IPS DF 19.7 (cell line): ENCODE results near the gene ESPL1.
"Not testable (repeated sequence)": the region's sequence is repeated elsewhere in the genome, so short reads cannot be mapped to it uniquely, and the experiment has no call there.

Experiments used
- DNase-seq: peaks from one replicate; pipeline ENCODE4 v3.0.0-alpha.2; 2013; ENCODE audit warnings: low read depth, low spot score

ESPL1 gene

GRCh38 chr12:53258541-53259539 lies 9.3 kb upstream of the ESPL1 start:
- DNase-seq, result no peak

DNA sequence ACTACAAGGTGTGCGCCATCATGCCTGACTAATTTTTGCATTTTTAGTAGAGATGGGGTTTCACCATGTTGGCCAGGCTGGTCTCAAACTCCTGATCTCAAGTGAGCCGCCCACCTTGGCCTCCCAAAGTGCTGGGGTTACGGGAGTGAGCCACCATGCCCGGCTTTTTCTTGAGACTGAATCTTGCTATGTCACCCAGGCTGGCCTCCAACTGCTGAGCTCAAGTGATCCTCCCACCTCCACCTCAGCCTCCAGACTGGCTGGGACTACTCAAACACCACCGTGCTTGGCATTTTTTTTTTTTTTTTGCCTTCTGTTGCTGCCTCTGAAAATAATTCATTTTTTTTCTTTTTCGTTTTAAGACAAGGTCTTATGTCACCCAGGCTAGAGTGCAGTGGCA lies 8.2 kb upstream of the ESPL1 start:
- no peak for DNase-seq

DNA sequence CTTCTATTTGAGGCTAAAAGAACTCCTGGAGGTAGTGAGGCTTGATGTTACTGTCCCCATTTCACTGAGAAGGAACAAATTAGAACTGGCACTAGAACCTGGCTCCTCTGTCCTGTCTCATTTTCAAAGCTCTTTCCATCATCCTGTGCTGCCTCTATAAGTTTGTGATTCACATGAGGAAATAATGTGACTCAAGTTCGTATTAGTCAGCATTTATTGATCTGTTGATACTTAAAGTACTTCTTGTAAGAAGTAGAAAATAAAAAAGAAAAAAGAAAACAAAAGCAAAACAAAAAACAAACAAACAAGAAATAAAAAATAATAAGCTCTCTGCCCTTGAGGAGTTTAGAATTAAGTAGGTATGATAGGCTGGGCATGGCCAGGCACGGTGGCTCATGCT lies 2.3 kb upstream of the ESPL1 start:
- DNase-seq, result no peak

- DNase-seq, result no peak
Measured at GRCh38 chr12:53267306-53267998, 647 bp upstream of the ESPL1 start.

DNA sequence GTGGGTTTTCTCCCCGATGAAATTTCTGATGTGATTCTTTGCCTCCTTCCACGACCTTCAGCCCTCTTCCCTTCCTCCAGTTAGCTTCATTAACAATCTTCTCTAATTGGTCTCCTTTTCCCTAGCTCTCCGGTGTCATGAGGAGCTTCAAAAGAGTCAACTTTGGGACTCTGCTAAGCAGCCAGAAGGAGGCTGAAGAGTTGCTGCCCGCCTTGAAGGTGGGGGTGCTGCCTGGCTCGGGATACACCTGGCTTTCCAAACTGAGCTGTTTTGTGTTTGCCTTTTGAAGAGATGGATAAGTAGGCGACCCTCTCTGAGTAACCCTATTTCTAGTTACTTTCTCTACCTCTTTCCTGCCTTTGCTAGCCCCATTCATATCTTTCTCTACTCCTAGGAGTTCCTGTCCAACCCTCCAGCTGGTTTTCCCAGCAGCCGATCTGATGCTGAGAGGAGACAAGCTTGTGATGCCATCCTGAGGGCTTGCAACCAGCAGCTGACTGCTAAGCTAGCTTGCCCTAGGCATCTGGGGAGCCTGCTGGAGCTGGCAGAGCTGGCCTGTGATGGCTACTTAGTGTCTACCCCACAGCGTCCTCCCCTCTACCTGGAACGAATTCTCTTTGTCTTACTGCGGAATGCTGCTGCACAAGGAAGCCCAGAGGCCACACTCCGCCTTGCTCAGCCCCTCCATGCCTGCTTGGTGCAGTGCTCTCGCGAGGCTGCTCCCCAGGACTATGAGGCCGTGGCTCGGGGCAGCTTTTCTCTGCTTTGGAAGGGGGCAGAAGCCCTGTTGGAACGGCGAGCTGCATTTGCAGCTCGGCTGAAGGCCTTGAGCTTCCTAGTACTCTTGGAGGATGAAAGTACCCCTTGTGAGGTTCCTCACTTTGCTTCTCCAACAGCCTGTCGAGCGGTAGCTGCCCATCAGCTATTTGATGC lies 797 bp downstream of the ESPL1 start:
- DNase-seq, result no peak

- no peak for DNase-seq
Measured at GRCh38 chr12:53274445-53274844, 6.3 kb downstream of the ESPL1 start.

- no peak for DNase-seq
Measured at GRCh38 chr12:53276511-53276910, 8.4 kb downstream of the ESPL1 start.

DNA sequence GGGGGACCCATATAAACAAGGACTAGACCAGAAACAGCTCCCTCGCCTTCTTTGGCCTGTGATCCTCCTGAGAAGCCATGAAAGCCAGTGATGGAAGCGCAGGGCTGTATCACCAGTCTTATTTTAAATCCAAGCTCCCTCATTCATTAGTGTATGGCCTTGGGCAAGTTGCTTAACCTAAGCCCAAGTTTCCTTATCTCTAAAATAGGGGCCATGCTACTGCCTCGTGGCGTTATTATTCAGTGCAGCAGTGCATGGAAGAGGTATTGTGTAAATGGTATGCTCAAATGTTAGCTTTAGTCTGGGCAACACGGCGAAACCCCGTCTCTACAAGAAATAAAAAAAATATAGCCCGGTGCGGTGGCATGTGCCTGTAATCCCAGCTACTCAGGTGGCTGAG lies 9.9 kb downstream of the ESPL1 start:
- DNase-seq, result no peak

DNA sequence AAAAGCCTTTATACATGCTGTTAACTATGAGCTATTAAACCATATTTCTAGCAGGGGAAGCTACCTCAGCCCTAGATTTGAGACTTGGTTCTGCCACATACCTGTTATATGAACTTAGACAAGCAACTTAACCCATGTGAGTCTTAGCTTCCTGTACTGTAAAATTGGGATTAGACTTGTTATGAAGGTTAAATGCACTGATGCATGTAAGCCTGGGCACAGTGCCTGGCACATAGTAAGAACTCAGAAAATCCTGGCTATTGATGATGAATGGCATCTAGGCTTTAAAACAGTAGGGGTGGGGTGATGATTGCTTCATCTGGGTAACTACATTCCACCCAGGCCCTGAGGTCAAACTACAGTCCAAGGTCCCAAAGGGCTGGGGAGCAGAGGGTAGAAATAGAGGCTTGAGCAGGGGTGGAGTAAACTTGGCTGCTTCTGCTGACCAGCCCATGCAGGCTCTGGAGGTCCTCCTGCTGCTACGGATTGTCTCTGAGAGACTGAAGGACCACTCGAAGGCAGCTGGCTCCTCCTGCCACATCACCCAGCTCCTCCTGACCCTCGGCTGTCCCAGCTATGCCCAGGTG lies 11.3 kb downstream of the ESPL1 start:
- DNase-seq, result no peak

DNA sequence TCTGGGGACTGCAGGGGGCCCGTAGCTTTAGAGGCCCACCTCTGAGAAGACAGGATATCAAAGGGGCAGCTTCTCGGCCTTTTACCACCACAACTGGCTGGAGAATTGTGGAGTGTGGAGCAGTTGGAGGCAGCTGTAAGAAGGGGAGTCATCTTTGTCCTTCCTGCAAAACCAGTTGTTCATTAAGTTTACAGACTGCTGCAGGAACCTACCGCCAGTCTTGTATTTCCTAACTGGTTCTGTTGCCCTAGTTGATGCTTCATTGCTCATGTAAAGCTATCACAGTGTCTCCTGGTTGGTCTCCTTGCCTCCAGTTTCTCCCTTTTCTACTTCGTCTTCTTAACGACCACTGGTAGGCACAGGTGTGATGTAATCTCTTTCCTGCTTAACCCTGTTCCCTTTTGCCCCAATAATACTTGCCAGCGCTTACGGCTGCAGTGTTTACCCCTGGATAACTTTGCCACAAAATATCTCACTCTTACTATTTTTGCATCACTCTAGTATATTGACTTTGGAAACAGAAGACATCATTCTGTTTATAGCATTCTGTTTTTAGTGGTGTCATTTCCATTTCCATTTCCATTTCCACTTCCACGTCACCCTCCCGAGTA lies 11.9 kb downstream of the ESPL1 start:
- no peak for DNase-seq

GRCh38 chr12:53286448-53286847 lies 18.3 kb downstream of the ESPL1 start:
- no peak for DNase-seq

- DNase-seq, result no peak
Measured at GRCh38 chr12:53287741-53288216, 19.7 kb downstream of the ESPL1 start.

GRCh38 chr12:53288322-53288721 lies 20.2 kb downstream of the ESPL1 start:
- no peak for DNase-seq

DNA sequence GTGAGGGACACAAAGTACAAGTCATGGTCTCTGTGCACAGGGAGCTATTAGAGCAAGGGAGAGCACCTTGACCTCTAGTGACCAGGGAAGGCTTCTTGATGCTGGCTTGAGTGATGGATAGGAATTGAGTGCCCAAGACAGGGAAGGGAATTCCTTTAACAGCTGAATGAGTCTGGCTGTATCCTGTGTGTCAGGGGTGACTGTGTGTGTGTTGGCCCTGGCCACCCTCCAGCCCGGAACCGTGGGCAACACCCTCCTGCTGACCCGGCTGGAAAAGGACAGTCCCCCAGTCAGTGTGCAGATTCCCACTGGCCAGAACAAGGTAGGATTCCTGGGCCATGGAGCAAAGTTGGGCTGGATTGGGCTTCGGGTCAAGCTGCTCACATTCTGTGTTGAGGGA lies 21.8 kb downstream of the ESPL1 start:
- DNase-seq, result no peak

- DNase-seq, result no peak
Measured at GRCh38 chr12:53290661-53291060, 22.6 kb downstream of the ESPL1 start.

DNA sequence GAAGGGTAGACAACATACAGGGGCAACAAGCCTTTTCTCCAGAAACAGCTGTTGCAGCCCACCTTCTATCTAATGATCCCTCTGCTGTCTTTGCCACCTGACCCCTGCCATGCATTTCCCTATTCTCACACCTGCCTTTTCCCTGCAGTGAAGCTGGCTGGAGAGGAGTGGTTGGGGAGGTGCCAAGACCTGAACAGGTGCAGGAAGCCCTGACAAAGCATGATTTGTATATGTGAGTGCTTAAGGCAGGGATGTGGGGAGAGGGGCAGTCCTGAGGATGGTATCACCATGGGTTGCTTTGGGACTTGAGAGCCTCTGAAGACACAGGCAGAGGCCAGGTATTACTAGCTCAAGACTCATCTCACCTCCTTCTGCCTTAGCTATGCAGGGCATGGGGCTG lies 24.3 kb downstream of the ESPL1 start:
- no peak for DNase-seq

GRCh38 chr12:53295070-53295890 lies 27.2 kb downstream of the ESPL1 start, which contains the start of gene PFDN5:
TSS of gene PFDN5 (plus strand) at chr12:53295542. CDS start at chr12:53295568, 26 bp downstream.
- DNase-seq, result peak; percentile 63

DNA sequence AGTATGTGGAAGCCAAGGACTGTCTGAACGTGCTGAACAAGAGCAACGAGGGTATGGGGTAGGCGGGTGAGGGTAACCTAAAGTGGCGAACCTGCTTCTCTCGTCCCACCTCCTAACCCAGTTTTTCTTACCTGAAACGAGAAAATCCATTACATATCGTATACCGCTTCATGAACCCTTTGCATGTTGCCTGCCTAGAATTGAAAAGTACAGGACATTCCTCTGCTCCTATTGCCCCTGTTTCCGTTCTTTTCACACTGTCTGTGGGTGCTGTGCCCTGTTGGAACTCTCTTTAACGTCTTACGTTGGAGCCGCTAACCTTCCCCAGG lies 27.8 kb downstream of the ESPL1 start:
- no peak for DNase-seq

DNA sequence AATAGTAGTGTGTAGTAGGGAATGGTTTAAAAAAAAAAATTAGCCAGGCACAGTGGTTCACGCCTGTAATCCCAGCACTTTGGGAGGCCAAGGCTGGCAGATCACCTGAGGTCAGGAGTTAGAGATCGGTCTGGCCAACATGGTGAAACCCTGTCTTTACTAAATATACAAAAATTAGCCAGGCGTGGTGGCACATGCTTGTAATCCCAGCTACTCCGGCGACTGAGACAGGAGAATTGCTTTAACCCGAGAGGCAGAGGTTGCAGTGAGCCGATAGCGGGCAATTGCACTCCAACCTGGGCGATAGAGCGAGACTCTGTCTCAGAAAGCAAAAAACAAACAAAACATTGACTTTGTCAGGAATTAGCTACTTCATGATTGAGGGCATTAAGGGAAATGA lies 29.0 kb downstream of the ESPL1 start:
- not testable (repeated sequence) for DNase-seq

- DNase-seq, result no peak
Measured at GRCh38 chr12:53298164-53298563, 30.1 kb downstream of the ESPL1 start.
